Naive thymus-derived CD4-positive, alpha-beta T cell (primary cell): ENCODE data around the gene BEND3. TPM values are rescaled to one million over a fixed set of nuclear protein-coding genes. Genes with fewer than 3 reads are reported as not detected.
A peak's percentile ranks its signal among the peaks of the same experiment; 100 is the strongest.

Source experiments
- ATAC-seq: fragments of 150-1000 bp; cut with Tn5 transposase; 2 replicates; pipeline ENCODE4 v1.10.0; 2021; ENCODE audit warnings: mild to moderate bottlenecking, moderate library complexity
- CTCF ChIA-PET: fragments of 350-600 bp; sonication (Branson Sonifier 250); formaldehyde crosslinking; loops from one replicate; lab custom pipeline; 2021; ENCODE audit warnings: antibody characterized with exemption; lab: Charles Lee
- POLR2A ChIA-PET: fragments of 350-600 bp; sonication (Branson Sonifier 250); formaldehyde crosslinking; loops from one replicate; lab custom pipeline; 2021; ENCODE audit warnings: antibody characterized with exemption, inconsistent platforms; lab: Charles Lee
- DNase-seq, 9 donors: peaks; one replicate each; pipeline versions ENCODE4 v3.0.0 to v3.0.0-alpha.2; 2020 to 2022; ENCODE audit warnings: mixed read lengths in 1 of 9
- H3K27ac ChIP-seq: one replicate; pipeline ENCODE4 v1.7.0; 2013; ENCODE audit warnings: mild to moderate bottlenecking, low read depth, low read length, moderate library complexity
- H3K27me3 ChIP-seq, 2 donors: one replicate each; pipeline ENCODE4 v1.7.0; 2013; ENCODE audit warnings: low read length in 2 of 2, mild to moderate bottlenecking in 2 of 2, moderate library complexity in 2 of 2; ENCODE audit not compliant: control insufficient read depth in 2 of 2, insufficient read depth in 2 of 2
- H3K36me3 ChIP-seq, 3 experiments: 1 replicate in 2 of 3; 2 replicates in 1 of 3; pipeline ENCODE4 v1.7.0; 2013; ENCODE audit warnings: low read length in 3 of 3, mild to moderate bottlenecking in 3 of 3, moderate library complexity in 1 of 3; ENCODE audit not compliant: insufficient read depth in 3 of 3, control insufficient read depth in 2 of 3
- H3K4me1 ChIP-seq, 2 donors: one replicate each; pipeline ENCODE4 v1.7.0; 2013; ENCODE audit warnings: low read length in 2 of 2, mild to moderate bottlenecking in 2 of 2, moderate library complexity in 1 of 2; ENCODE audit not compliant: control insufficient read depth in 2 of 2, insufficient read depth in 2 of 2
- H3K4me3 ChIP-seq: 2 replicates; pipeline ENCODE4 v1.7.0; 2013; ENCODE audit warnings: mild to moderate bottlenecking, low read length
- H3K9me3 ChIP-seq, 3 experiments: 1 replicate in 2 of 3; 2 replicates in 1 of 3; pipeline ENCODE4 v1.7.0; 2013; ENCODE audit warnings: low read length in 3 of 3; ENCODE audit not compliant: control insufficient read depth in 2 of 3
- H3K27ac Mint-ChIP-seq, 9 donors: one replicate each; pipeline ENCODE4 v1.8.0; 2020 to 2022; ENCODE audit warnings: mixed read lengths in 9 of 9, mild to moderate bottlenecking in 8 of 9, moderate library complexity in 5 of 9, inconsistent platforms in 2 of 9
- H3K27me3 Mint-ChIP-seq, 5 donors: one replicate each; pipeline ENCODE4 v1.8.0; 2021 to 2022; ENCODE audit warnings: mixed read lengths in 5 of 5, mild to moderate bottlenecking in 1 of 5
- H3K36me3 Mint-ChIP-seq, 5 donors: one replicate each; pipeline ENCODE4 v1.8.0; 2020 to 2022; ENCODE audit warnings: mixed read lengths in 5 of 5, mild to moderate bottlenecking in 3 of 5, inconsistent platforms in 1 of 5
- H3K4me1 Mint-ChIP-seq, 7 donors: one replicate each; pipeline ENCODE4 v1.8.0; 2020 to 2022; ENCODE audit warnings: mixed read lengths in 7 of 7, mild to moderate bottlenecking in 3 of 7, inconsistent platforms in 1 of 7
- H3K4me3 Mint-ChIP-seq, 10 donors: one replicate each; pipeline ENCODE4 v1.8.0; 2020 to 2022; ENCODE audit warnings: mild to moderate bottlenecking in 10 of 10, mixed read lengths in 10 of 10, moderate library complexity in 6 of 10, inconsistent platforms in 2 of 10
- H3K9me3 Mint-ChIP-seq, 11 donors: one replicate each; pipeline ENCODE4 v1.8.0; 2020 to 2022; ENCODE audit warnings: mixed read lengths in 11 of 11, mild to moderate bottlenecking in 4 of 11, inconsistent platforms in 1 of 11, moderate library complexity in 1 of 11
- intact Hi-C, 2 donors: fragments of 100-400 bp; cut with micrococcal nuclease; formaldehyde crosslinking; loops; one replicate each; pipeline ENCODE4 v1.15.1; 2023
- polyA plus RNA-seq, 2 donors: library from polyadenylated mRNA; unstranded; fragments of 300-500 nt; fragmentation: Illumina TruSeq; gene quantifications; one replicate each; pipeline ENCODE4 v1.2.3, GENCODE V29; 2021
- total RNA-seq, 6 experiments: library from RNA in 5 of 6; stranded (reverse) in 5 of 6; gene quantifications; 1 replicate in 5 of 6; 2 replicates in 1 of 6; pipeline ENCODE4 v1.2.3 and lab custom pipeline; 2021 to 2026

The BEND3 gene
- total and polyA plus RNA-seq, 7 experiments from 2014 or later, result 0.34 to 4.1 (median 1.2) TPM

DNA sequence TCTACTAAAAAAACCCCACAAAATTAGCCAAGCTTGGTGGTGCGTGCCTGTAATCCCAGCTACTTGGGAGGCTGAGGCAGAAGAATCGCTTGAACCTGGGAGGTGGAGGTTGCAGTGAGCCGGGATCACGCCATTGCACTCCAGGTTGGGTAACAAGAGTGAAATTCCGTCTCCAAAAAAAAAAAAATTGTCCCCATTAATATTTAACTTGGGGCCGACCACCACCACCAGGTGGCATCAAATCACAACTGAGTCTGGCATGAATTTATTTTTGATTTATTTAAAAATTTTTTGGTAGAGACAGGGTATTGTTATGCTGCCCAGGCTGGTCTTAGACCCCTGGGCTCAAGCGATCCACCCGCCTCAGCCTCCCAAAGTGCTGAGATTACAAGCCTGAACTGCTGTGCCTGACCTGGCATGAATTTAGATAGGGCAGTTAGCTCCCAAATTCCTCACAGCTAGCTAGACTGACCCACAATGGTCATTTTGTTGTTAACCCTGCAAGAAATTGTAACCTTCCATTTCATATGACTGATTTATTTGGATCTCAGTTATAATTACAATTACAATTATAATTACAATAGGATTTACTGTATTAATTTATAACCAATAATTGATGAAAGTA, 17.1 kb upstream of the BEND3 start:
- intact Hi-C loops, result loop anchor here in 1 of 2 donors (10.0 kb wide), 1 partner anchor 1392 kb away; no protein-coding TSS in a partner anchor
- DNase-seq, result peak in 5 of 9 donors; percentile 4 to 28 (median 10)
- ChIA-PET POLR2A (no interaction called here), CTCF (interaction anchor here (0.6 to 1.4 kb wide), 3 partner anchors 184 to 918 kb away, joined by 3 to 5 read pairs (median 4); no protein-coding TSS in a partner anchor)
- ATAC-seq, result no peak
- H3K27ac ChIP-seq, result no peak overlapping the region
- H3K4me3 Mint-ChIP-seq, result no peak overlapping the region
- H3K4me3 ChIP-seq, result no peak overlapping the region
- H3K4me1 ChIP-seq, result no peaks in the 10 kb centered on the region
- no peaks in the 10 kb centered on the region for H3K9me3 Mint-ChIP-seq
- H3K36me3 ChIP-seq, result no peaks in the 10 kb centered on the region
- H3K27me3 ChIP-seq, result no peaks in the 10 kb centered on the region
- H3K27me3 Mint-ChIP-seq, result peaks cover 0 to 6% (median 0%) of the 10 kb centered on the region in 5 donors
- H3K27ac Mint-ChIP-seq, result no peak overlapping the region
- no peaks in the 10 kb centered on the region for H3K36me3 Mint-ChIP-seq
- no peaks in the 10 kb centered on the region for H3K9me3 ChIP-seq
- no peaks in the 10 kb centered on the region for H3K4me1 Mint-ChIP-seq

DNA sequence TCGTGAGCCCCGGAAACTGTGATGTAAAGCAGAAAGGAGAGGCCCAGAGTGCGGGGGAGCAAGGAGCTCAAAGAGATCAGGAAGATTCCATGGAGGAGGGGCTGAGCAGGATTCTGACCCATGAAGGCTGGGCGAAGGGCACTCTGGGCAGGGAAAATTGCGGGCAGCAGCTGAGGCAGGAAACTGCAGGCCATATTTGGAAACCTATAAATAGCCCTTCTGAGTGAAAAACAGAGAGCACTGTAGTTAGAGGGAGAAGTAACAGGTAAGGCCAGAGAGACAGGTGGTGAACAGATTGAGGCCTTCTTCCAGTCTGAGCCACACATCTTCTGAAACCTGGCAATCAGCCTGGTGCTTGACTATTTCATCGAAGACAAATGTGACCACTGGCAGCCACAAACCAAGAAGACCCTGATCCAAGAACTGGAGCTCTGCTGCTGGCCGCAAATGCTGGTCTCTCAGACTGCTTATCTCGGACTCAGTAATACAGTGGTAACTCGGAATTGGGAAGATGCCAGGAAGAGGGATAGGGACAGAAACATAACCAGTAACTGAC, 14.1 kb upstream of the BEND3 start:
- CTCF ChIA-PET, result interaction anchor here (1.3 kb wide), 1 partner anchor 16 kb away, joined by 3 read pairs; no protein-coding TSS in a partner anchor

DNA sequence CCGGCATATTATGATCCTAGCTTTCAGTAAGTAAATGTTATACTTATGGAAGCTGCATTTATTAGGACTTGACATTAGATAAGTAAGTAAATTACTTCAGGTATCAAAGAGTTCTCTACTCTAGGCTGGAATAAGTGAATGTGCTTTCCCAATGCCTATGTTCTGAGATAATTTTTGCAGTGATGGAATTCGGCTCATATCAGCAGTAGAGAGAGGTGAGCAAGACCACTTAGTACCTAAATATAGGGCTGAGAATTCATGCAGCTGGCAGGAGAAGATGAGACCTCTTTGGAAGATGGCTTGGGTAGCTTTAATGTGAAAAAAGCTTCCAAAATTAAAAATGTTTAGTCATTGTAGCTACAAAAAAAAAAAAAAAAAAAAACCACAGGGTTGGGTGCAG, 13.3 kb upstream of the BEND3 start:
- Histone ChIP-seq H3K27ac (no peak overlapping the region), H3K9me3 (no peaks in the 10 kb centered on the region), H3K36me3 (no peaks in the 10 kb centered on the region), H3K4me3 (no peak overlapping the region), H3K27me3 (no peaks in the 10 kb centered on the region), H3K4me1 (no peaks in the 10 kb centered on the region)
- peaks cover 0 to 5% (median 0%) of the 10 kb centered on the region in 5 donors for H3K27me3 Mint-ChIP-seq
- H3K36me3 Mint-ChIP-seq, result no peaks in the 10 kb centered on the region
- H3K4me3 Mint-ChIP-seq, result no peak overlapping the region
- no peak for DNase-seq
- intact Hi-C loops, result no loop called here
- no peaks in the 10 kb centered on the region for H3K9me3 Mint-ChIP-seq
- no peak for ATAC-seq
- peaks cover 0 to 2% (median 0%) of the 10 kb centered on the region in 7 donors for H3K4me1 Mint-ChIP-seq
- no peak overlapping the region for H3K27ac Mint-ChIP-seq
- ChIA-PET CTCF (interaction anchor here (1.3 kb wide), 1 partner anchor 15 kb away, joined by 3 read pairs; no protein-coding TSS in a partner anchor), POLR2A (no interaction called here)

More for the DNA sequence above, 14.1 kb upstream of the BEND3 start:
- H3K36me3 Mint-ChIP-seq, result no peaks in the 10 kb centered on the region
- Histone ChIP-seq H3K4me3 (no peak overlapping the region), H3K4me1 (no peaks in the 10 kb centered on the region), H3K27ac (no peak overlapping the region), H3K36me3 (no peaks in the 10 kb centered on the region), H3K27me3 (no peaks in the 10 kb centered on the region), H3K9me3 (no peaks in the 10 kb centered on the region)
- intact Hi-C loops, result no loop called here
- POLR2A ChIA-PET, result no interaction called here
- DNase-seq, result no peak
- H3K4me1 Mint-ChIP-seq, result peaks cover 0 to 2% (median 0%) of the 10 kb centered on the region in 7 donors
- H3K4me3 Mint-ChIP-seq, result no peak overlapping the region
- ATAC-seq, result no peak
- no peak overlapping the region for H3K27ac Mint-ChIP-seq
- no peaks in the 10 kb centered on the region for H3K9me3 Mint-ChIP-seq
- peaks cover 0 to 5% (median 0%) of the 10 kb centered on the region in 5 donors for H3K27me3 Mint-ChIP-seq

DNA sequence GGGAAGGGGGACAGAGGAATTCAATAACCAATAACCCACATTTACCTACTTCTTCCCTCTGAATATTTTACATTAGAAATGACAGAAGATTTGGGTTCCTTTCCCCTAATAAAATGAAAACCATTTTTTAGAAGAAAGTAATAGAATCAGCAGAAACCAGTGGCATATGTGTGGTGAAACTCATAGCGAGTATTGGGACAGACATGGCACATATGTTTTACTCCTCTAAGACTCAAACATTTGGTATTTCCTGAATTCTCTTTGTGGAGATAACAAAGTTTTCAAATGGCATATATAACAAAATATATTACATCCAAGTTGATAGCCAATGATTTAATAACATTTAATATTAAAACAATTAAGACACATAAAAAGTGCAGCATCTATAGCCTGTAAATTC, 12.9 kb upstream of the BEND3 start:
- DNase-seq, result no peak
- no peaks in the 10 kb centered on the region for H3K4me1 ChIP-seq
- Mint-ChIP-seq H3K4me3 (no peak overlapping the region), H3K4me1 (peaks cover 0 to 2% (median 0%) of the 10 kb centered on the region in 7 donors), H3K27ac (no peak overlapping the region), H3K27me3 (peaks cover 0 to 5% (median 0%) of the 10 kb centered on the region in 5 donors), H3K9me3 (no peaks in the 10 kb centered on the region), H3K36me3 (no peaks in the 10 kb centered on the region)
- H3K27ac ChIP-seq, result no peak overlapping the region
- H3K36me3 ChIP-seq, result no peaks in the 10 kb centered on the region
- no peak for ATAC-seq
- ChIA-PET CTCF (interaction anchor here (1.3 kb wide), 1 partner anchor 14 kb away, joined by 3 read pairs; no protein-coding TSS in a partner anchor), POLR2A (no interaction called here)
- no peaks in the 10 kb centered on the region for H3K9me3 ChIP-seq
- no peaks in the 10 kb centered on the region for H3K27me3 ChIP-seq
- H3K4me3 ChIP-seq, result no peak overlapping the region
- intact Hi-C loops, result no loop called here

DNA sequence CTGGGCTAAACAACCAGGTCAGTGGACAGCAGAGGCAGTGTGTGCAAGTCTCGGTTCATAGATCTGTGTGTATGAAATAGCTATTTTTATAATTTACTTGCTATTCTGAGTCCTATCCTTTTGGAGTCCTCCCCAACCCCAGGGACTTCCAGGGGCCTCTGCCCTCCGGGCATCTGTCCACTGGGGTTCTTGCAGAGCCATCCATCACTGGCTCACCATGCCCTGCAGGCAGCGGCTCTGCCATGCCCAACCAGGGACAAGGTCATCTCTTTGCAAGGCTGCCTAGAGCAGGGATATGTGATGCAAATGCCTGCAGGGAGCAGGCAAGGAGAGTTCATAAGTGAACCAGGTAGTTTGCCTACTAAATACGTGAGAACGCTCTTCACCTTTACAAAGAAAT, 10.5 kb upstream of the BEND3 start:
- Mint-ChIP-seq H3K4me3 (no peak overlapping the region), H3K36me3 (no peaks in the 10 kb centered on the region), H3K27ac (no peak overlapping the region), H3K27me3 (peaks cover 0 to 5% (median 0%) of the 10 kb centered on the region in 5 donors), H3K9me3 (no peaks in the 10 kb centered on the region), H3K4me1 (peaks cover 0 to 2% (median 0%) of the 10 kb centered on the region in 7 donors)
- ATAC-seq (no peak), DNase-seq (no peak)
- Histone ChIP-seq H3K9me3 (no peaks in the 10 kb centered on the region), H3K27me3 (no peaks in the 10 kb centered on the region), H3K4me1 (no peaks in the 10 kb centered on the region), H3K4me3 (no peak overlapping the region), H3K36me3 (no peaks in the 10 kb centered on the region), H3K27ac (no peak overlapping the region)
- intact Hi-C loops, result no loop called here
- POLR2A ChIA-PET, result no interaction called here
- CTCF ChIA-PET, result interaction anchor here (0.6 kb wide), 1 partner anchor 10 kb away, joined by 3 read pairs; the partner anchor contains the start of gene BEND3

DNA sequence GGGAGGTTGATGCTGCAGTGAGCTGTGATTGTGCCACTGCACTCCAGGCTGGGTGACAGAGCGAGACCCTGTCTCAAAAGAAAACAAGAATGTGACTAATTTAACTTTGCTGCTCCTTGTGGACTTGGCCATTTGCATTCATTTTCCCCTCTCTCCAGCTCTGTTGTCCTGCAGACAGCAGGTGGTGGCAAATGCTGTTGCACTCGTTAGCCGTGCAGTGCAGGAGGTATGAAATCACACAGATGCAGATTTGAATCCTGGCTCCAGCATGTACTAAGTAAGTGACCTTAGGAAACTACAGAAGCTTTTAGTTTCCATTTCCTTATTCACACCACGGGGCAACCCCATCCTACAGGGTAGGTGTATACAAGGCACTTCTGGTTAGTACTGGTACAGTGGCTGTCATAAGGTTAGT, 9.6 kb upstream of the BEND3 start:
- H3K27me3 Mint-ChIP-seq, result peaks cover 0 to 5% (median 0%) of the 10 kb centered on the region in 5 donors
- intact Hi-C loops, result no loop called here
- no peak overlapping the region for H3K27ac ChIP-seq
- ChIA-PET POLR2A (no interaction called here), CTCF (interaction anchor here (0.5 kb wide), 1 partner anchor 415 kb away, joined by 6 read pairs; no protein-coding TSS in a partner anchor)
- peaks cover 0 to 2% (median 0%) of the 10 kb centered on the region in 7 donors for H3K4me1 Mint-ChIP-seq
- H3K27ac Mint-ChIP-seq, result no peak overlapping the region
- H3K4me3 Mint-ChIP-seq, result no peak overlapping the region
- no peaks in the 10 kb centered on the region for H3K9me3 ChIP-seq
- no peaks in the 10 kb centered on the region for H3K36me3 Mint-ChIP-seq
- DNase-seq (no peak), ATAC-seq (no peak)
- no peak overlapping the region for H3K4me3 ChIP-seq
- no peaks in the 10 kb centered on the region for H3K27me3 ChIP-seq
- no peaks in the 10 kb centered on the region for H3K36me3 ChIP-seq
- H3K4me1 ChIP-seq, result no peaks in the 10 kb centered on the region
- no peaks in the 10 kb centered on the region for H3K9me3 Mint-ChIP-seq
